Smooth muscle cell of the umbilical artery (primary cell): ENCODE measurements around the gene CCDC122. TPM values are rescaled to one million over a fixed set of nuclear protein-coding genes. Genes with fewer than 3 reads are reported as not detected.

Experiments
- total RNA-seq: library from RNA; depleted of rRNA; stranded (reverse); fragments of >200 nt; gene quantifications from 2 replicates; pipeline ENCODE4 v1.2.3, GENCODE V29; 2014

The CCDC122 gene
- total RNA-seq = 2.4 and 6.0 TPM in 2 replicates

DNA sequence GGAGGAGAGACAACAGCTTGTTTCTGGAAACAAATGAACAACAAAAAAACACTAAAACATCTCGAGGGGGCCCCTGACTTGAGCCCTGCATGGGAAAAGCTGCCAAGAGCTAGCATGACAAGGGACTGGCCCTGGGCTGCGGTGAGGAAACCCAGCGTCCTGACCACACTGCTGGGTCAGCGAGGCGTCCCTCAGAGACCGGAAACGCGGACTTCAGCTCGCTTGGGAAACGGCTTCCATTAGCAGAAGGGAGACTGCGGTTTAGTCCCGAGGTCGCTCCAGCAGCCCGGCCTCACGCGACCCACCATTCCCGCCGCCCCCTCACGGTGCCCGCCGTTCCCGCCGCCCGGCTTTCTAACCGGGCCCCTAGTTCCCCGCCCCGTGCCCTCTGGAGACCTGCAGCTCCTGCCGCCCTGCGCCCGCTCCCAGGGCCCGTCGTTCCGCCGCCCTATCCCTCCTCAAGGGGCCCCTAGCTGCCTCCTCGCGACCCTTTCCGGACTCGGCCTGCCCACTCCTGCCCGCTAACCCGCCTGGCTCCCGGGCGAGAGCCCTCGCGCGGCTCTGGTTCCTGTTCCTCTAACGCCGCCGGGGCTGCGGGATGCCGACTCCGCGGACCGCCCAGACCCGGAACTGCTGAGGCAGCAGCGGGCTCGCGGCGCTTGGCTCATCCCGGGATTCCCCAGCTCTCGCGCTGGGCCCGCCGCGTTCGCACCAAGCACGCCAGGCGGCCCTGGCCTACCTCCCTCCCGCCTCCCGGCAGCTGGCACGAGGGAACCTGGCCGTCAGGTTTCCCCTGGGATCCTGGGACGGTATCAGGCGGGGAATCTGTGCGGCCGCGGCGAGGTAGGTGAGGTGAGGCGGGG is at the start of gene CCDC122:
Gene CCDC122 (minus strand): TSS at position 849 of the 863 bp plus-strand sequence. CDS start 10,364 bp downstream, outside the sequence.

DNA sequence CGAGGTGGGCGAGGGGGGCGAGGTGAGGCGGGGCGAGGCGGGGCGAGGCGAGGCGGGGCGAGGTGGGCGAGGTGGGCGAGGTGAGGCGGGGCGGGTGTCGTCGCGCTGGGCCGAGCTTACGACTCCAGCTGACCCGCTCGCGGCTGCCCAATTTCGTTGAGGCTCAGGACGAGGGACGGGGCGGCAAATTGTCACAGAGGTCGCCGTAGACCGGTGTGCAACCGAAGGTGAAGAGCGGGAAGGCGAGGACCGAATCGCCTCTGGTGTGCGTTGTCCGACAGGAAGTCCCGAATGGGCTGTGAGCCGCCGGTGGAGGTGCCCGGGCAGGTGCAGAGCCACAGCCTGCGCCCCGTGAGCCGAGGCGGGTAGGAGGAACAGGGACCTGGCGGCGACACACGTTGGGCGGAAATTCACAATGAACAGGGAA is 228 bp upstream of the CCDC122 start, which contains the start of gene LACC1:
Gene LACC1 (plus strand): TSS at position 150 of the 427 bp plus-strand sequence. CDS start 1,082 bp downstream, outside the sequence.

DNA sequence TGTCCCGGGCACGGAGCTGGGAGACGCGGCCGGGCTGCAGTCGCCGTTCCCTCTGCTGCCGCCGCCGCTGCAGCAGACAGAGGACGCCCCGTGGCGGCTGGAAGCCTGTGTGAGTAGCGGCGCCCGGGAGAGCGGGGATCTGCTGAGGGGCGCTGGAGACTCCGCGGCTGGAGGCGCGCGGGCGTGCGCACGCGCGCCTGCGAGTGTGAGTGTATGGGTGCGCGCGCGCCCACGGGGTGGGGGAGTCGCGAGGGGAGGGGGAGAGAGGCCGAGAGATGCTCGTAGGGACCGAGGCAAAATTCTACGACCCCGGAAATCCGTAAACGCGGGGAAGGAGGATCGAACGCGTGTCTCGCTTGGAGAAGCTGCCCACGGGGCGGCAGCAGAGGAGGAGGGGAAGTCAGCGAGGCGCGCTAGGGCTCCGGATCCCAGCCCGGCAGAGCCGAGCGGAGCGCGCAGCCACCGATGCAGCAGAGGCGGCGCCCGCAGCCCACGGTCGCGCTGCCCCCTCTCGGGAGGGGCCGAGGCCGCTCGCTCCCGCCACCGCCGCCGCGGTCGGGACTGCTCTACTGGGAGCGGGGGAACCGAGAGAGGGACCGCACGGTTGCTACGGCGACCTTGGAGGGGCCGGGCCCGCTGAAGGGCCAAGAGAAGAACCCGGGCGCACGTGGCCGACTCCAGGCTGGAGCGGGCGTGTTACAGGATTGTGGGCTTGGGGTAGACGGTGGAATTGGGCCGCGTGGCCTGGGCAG is 92.6 kb downstream of the CCDC122 start, which contains the start of gene ENOX1:
Gene ENOX1 (minus strand): TSS at position 207 of the 752 bp plus-strand sequence.

Other genes with a start within 250 kb of the CCDC122 start
- 2.1 TPM in 2 replicates for gene ENOX1, start 92.8 kb downstream of the CCDC122 start, total RNA-seq
- 23.6 and 31.5 TPM in 2 replicates for gene LACC1, start 164 bp upstream of the CCDC122 start, total RNA-seq